Thymus (tissue), 11 donors: ENCODE data around the gene ERC2. TPM values are rescaled to one million over a fixed set of nuclear protein-coding genes. Genes with fewer than 3 reads are reported as not detected.

Source experiments
- DNase-seq, 9 donors: peaks; one replicate each; pipeline ENCODE4 v3.0.0-alpha.2; 2013; ENCODE audit warnings: low spot score in 9 of 9, low read depth in 6 of 9, missing footprints in 1 of 9
- H3K27ac ChIP-seq, 2 donors: one replicate each; pipeline ENCODE4 v1.5.1; 2013; ENCODE audit warnings: control low read depth in 1 of 2, low read depth in 1 of 2, low read length in 1 of 2, mild to moderate bottlenecking in 1 of 2, moderate library complexity in 1 of 2
- H3K27me3 ChIP-seq, 2 donors: one replicate each; pipeline ENCODE4 v1.5.1; 2013; ENCODE audit warnings: low read length in 1 of 2; ENCODE audit not compliant: control insufficient read depth in 2 of 2, insufficient read depth in 1 of 2
- H3K36me3 ChIP-seq, 2 donors: one replicate each; pipeline ENCODE4 v1.5.1; 2013; ENCODE audit warnings: low read length in 1 of 2, mild to moderate bottlenecking in 1 of 2, moderate library complexity in 1 of 2; ENCODE audit not compliant: control insufficient read depth in 2 of 2, insufficient read depth in 2 of 2
- H3K4me1 ChIP-seq, 2 donors: one replicate each; pipeline ENCODE4 v1.5.1; 2013; ENCODE audit warnings: low read length in 2 of 2; ENCODE audit not compliant: control insufficient read depth in 2 of 2, insufficient read depth in 2 of 2
- H3K4me3 ChIP-seq, 2 donors: one replicate each; pipeline ENCODE4 v1.5.1; 2013; ENCODE audit warnings: low read length in 2 of 2, control low read depth in 1 of 2, mild to moderate bottlenecking in 1 of 2
- H3K9me3 ChIP-seq, 2 donors: one replicate each; pipeline ENCODE4 v1.5.1; 2013; ENCODE audit warnings: low read length in 1 of 2, mild to moderate bottlenecking in 1 of 2; ENCODE audit not compliant: control insufficient read depth in 2 of 2, insufficient read depth in 1 of 2
- WGBS: extraction: QIAGEN DNeasy Blood & Tissue Kit; methylation state at CpG from one replicate; pipeline ENCODE4 v1.1.7; 2013; 5-methylcytosine and 5-hydroxymethylcytosine counted together
- polyA plus RNA-seq: library from polyadenylated mRNA; stranded (reverse); fragments of 200-250 nt; gene quantifications from one replicate; pipeline ENCODE4 v1.2.3, GENCODE V29; 2013
- total RNA-seq: library from RNA; stranded (reverse); fragments of 120-200 nt; gene quantifications from one replicate; pipeline ENCODE4 v1.2.4, GENCODE V29; 2013
- donor health status: healthy.

The ERC2 gene
- total and polyA plus RNA-seq, 2 donors = 0.28 to 0.50 TPM

- no peak overlapping the region for H3K27ac ChIP-seq
- H3K4me3 ChIP-seq = no peak overlapping the region
- no peaks in the 10 kb centered on the region for H3K36me3 ChIP-seq
- WGBS = 96% methylated on average over 6 of the region's 6 CpGs
- no peaks in the 10 kb centered on the region for H3K4me1 ChIP-seq
- H3K27me3 ChIP-seq = no peaks in the 10 kb centered on the region
- no peak for DNase-seq
- no peaks in the 10 kb centered on the region for H3K9me3 ChIP-seq
Observed at GRCh38 chr3:55775366-55776154, 692.7 kb downstream of the ERC2 start.

- no peak overlapping the region for H3K4me3 ChIP-seq
- 80% methylated on average over 2 of the region's 2 CpGs for WGBS
- no peaks in the 10 kb centered on the region for H3K36me3 ChIP-seq
- H3K4me1 ChIP-seq = no peaks in the 10 kb centered on the region
- H3K27me3 ChIP-seq = no peaks in the 10 kb centered on the region
- DNase-seq = no peak
- H3K9me3 ChIP-seq = no peaks in the 10 kb centered on the region
- H3K27ac ChIP-seq = no peak overlapping the region
Observed at GRCh38 chr3:55774856-55775255, 693.4 kb downstream of the ERC2 start.

- no peak overlapping the region for H3K27ac ChIP-seq
- WGBS = 95% methylated on average over 2 of the region's 2 CpGs
- H3K9me3 ChIP-seq = no peaks in the 10 kb centered on the region
- no peaks in the 10 kb centered on the region for H3K27me3 ChIP-seq
- H3K4me1 ChIP-seq = no peaks in the 10 kb centered on the region
- DNase-seq = no peak
- no peaks in the 10 kb centered on the region for H3K36me3 ChIP-seq
- H3K4me3 ChIP-seq = no peak overlapping the region
Observed at GRCh38 chr3:55771503-55771902, 696.8 kb downstream of the ERC2 start.

- WGBS = 97% methylated on average over 1 of the region's 1 CpG
- no peak for DNase-seq
- no peaks in the 10 kb centered on the region for H3K27me3 ChIP-seq
Observed at GRCh38 chr3:55770077-55770476, 698.2 kb downstream of the ERC2 start.

GRCh38 chr3:55766753-55767152 is 701.5 kb downstream of the ERC2 start:
- Histone ChIP-seq H3K9me3 (no peaks in the 10 kb centered on the region), H3K4me3 (no peak overlapping the region), H3K27me3 (no peaks in the 10 kb centered on the region), H3K27ac (no peak overlapping the region), H3K4me1 (no peaks in the 10 kb centered on the region), H3K36me3 (no peaks in the 10 kb centered on the region)
- no peak for DNase-seq
- WGBS = 0% methylated on average over 1 of the region's 1 CpG

More at GRCh38 chr3:55770077-55770476, 698.2 kb downstream of the ERC2 start:
- Histone ChIP-seq H3K4me3 (no peak overlapping the region), H3K27ac (no peak overlapping the region), H3K36me3 (no peaks in the 10 kb centered on the region), H3K9me3 (no peaks in the 10 kb centered on the region), H3K4me1 (no peaks in the 10 kb centered on the region)

- Histone ChIP-seq H3K27me3 (no peaks in the 10 kb centered on the region), H3K4me1 (no peaks in the 10 kb centered on the region), H3K9me3 (no peaks in the 10 kb centered on the region), H3K4me3 (no peak overlapping the region), H3K27ac (no peak overlapping the region), H3K36me3 (no peaks in the 10 kb centered on the region)
- DNase-seq = no peak
- 96% methylated on average over 7 of the region's 7 CpGs for WGBS
Observed at GRCh38 chr3:55765906-55766701, 702.2 kb downstream of the ERC2 start.

- no peaks in the 10 kb centered on the region for H3K27me3 ChIP-seq
Observed at GRCh38 chr3:55765398-55765797, 702.9 kb downstream of the ERC2 start.

GRCh38 chr3:55756976-55757375 is 711.3 kb downstream of the ERC2 start:
- no peaks in the 10 kb centered on the region for H3K9me3 ChIP-seq
- H3K27ac ChIP-seq = no peak overlapping the region
- H3K4me3 ChIP-seq = no peak overlapping the region
- H3K27me3 ChIP-seq = no peaks in the 10 kb centered on the region
- no peaks in the 10 kb centered on the region for H3K36me3 ChIP-seq
- WGBS = 94% methylated on average over 2 of the region's 2 CpGs
- DNase-seq = no peak
- H3K4me1 ChIP-seq = no peaks in the 10 kb centered on the region

More at GRCh38 chr3:55765398-55765797, 702.9 kb downstream of the ERC2 start:
- no peaks in the 10 kb centered on the region for H3K4me1 ChIP-seq
- no peaks in the 10 kb centered on the region for H3K36me3 ChIP-seq
- H3K4me3 ChIP-seq = no peak overlapping the region
- WGBS = 84% methylated on average over 7 of the region's 7 CpGs
- no peaks in the 10 kb centered on the region for H3K9me3 ChIP-seq
- no peak for DNase-seq
- H3K27ac ChIP-seq = no peak overlapping the region

- H3K36me3 ChIP-seq = no peaks in the 10 kb centered on the region
- H3K27me3 ChIP-seq = no peaks in the 10 kb centered on the region
- WGBS = 82% methylated on average over 9 of the region's 9 CpGs
- no peak overlapping the region for H3K27ac ChIP-seq
- no peaks in the 10 kb centered on the region for H3K9me3 ChIP-seq
- no peak for DNase-seq
- no peaks in the 10 kb centered on the region for H3K4me1 ChIP-seq
- H3K4me3 ChIP-seq = no peak overlapping the region
Observed at GRCh38 chr3:55755516-55756205, 712.6 kb downstream of the ERC2 start.
